ENCODE data around the gene DBF4B. TPM values are rescaled to one million over a fixed set of nuclear protein-coding genes. Genes with fewer than 3 reads are reported as not detected.
A peak's percentile ranks its signal among the peaks of the same experiment; 100 is the strongest.

DBF4B gene
- total RNA-seq, 2 experiments from 2014 or later: 23.5 to 26.4 TPM

DNA sequence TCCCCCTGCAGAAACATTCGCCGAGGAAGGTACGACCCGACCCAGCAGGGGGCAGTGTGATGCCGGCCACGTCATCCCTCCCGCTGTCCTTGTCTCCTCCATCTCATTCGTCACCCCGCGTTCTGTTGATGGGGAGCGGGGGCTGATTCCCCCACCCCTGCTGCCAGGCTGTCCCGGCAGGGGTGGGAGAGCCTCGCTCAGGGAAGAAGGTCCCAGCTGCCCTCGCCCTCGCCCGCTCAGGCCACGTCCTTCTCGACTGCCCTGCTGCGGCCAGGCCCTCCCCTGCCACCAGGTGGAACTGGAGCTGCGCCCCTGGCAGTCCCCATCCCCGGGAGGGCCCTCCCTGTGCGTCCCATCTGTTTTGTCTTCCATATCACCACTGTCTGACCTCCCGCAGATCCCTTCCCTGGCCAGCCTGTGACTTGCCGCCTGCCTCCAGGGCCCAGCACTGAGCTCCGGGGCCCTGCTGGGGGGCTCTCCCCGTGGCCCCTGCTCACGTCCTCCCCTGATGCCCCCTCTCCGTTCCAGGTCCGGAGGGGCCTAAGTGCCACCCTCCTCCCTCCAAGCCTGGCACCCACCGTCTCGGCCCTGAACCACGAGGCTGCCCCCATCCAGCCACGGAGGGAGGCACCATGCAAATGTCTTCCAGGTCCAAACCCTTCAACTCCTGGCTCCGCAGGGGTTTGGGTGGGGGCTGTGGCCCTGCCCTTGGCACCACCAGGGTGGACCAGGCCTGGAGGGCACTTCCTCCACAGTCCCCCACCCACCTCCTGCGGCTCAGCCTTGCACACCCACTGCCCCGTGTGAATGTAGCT is 71.0 kb downstream of the DBF4B start:
- intact Hi-C loops (cut with DNase I, micrococcal nuclease): loop anchor here (1.0 to 10.0 kb wide), 10 partner anchors 48 to 1002 kb away; partner anchors contain the start of genes PLCD3 (in 2 of the 2), ACBD4 (in 1 of the 2), DUSP3 (in 1 of the 2) and EFTUD2 (in 1 of the 2)
- H3K4me3 Mint-ChIP-seq: peak overlapping the region; percentile 23
- H3K27me3 Mint-ChIP-seq: no peaks in the 10 kb centered on the region
- H3K36me3 Mint-ChIP-seq (ENCODE audit: low read depth): no peaks in the 10 kb centered on the region
- peak; percentile 91 for DNase-seq
- peak; percentile 31 for ATAC-seq
- no peak overlapping the region for H3K27ac Mint-ChIP-seq
- peaks cover 7% of the 10 kb centered on the region for H3K4me1 Mint-ChIP-seq
- ChIA-PET CTCF (interaction anchor here (0.6 to 5.0 kb wide), 28 partner anchors 9 to 356 kb away, joined by 3 to 49 read pairs (median 4); partner anchors contain the start of gene ACBD4), POLR2A (no interaction called here)
- H3K9me3 Mint-ChIP-seq (ENCODE audit: low read depth): no peaks in the 10 kb centered on the region

DNA sequence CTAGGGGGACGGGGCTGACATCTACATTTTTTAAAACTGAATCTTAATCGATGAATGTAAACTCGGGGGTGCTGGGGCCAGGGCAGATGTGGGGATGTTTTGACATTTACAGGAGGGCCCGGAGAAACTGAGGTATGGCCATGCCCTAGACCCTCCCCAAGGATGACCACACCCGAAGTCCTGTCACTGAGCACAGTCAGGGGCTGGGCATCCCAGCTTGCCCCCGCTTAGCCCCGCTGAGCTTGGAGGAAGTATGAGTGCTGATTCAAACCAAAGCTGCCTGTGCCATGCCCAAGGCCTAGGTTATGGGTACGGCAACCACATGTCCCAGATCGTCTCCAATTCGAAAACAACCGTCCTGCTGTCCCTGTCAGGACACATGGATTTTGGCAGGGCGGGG is 71.7 kb downstream of the DBF4B start:
- no peak overlapping the region for H3K27ac Mint-ChIP-seq
- intact Hi-C loops (cut with DNase I, micrococcal nuclease): no loop called here
- no peak overlapping the region for H3K4me3 Mint-ChIP-seq
- POLR2A ChIA-PET: no interaction called here
- H3K27me3 Mint-ChIP-seq: no peaks in the 10 kb centered on the region
- no peak for DNase-seq
- ATAC-seq: no peak
- H3K4me1 Mint-ChIP-seq: peaks cover 7% of the 10 kb centered on the region
- H3K36me3 Mint-ChIP-seq (ENCODE audit: low read depth): no peaks in the 10 kb centered on the region
- no peaks in the 10 kb centered on the region for H3K9me3 Mint-ChIP-seq (ENCODE audit: low read depth)
- CTCF ChIA-PET: interaction anchor here (0.6 to 5.0 kb wide), 17 partner anchors 12 to 355 kb away, joined by 3 to 49 read pairs (median 4); partner anchors contain the start of gene ACBD4

DNA sequence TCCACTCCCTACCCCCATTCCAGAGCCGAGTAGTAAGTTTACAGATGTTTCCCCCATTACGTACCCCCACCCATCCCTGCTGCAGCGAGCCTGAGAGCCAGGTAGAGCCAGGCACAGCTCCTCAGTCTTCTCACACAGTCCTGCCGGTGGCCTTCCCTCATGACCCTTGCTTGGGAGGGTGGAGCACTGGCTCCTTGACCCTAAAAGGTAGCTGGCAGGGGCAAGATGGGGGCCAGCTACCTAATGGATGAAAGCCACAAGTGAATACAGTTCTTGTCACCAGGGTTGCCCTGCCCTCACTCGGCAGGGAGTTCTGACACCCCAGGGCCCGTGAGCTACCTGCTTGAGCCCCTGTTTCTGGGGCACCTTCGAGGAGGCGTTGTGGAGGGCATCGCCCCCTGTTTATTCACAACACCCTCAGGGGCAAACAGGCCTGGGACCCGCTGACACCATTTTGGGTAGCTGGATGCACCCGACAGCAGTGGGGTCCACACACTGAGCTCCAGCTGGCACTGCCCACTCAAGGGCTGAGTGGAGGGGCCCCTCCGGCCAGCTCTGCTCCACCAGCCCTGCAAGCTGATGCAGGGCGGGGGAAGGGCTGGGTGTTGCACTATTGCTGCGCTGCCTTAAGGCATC is 72.5 kb downstream of the DBF4B start:
- no peak overlapping the region for H3K4me3 Mint-ChIP-seq
- intact Hi-C loops (cut with DNase I, micrococcal nuclease): no loop called here
- no peak for DNase-seq
- H3K27me3 Mint-ChIP-seq: no peaks in the 10 kb centered on the region
- no peaks in the 10 kb centered on the region for H3K9me3 Mint-ChIP-seq (ENCODE audit: low read depth)
- no peak for ATAC-seq
- POLR2A ChIA-PET: no interaction called here
- H3K27ac Mint-ChIP-seq: no peak overlapping the region
- CTCF ChIA-PET: interaction anchor here (0.6 to 3.4 kb wide), 6 partner anchors 12 to 101 kb away, joined by 3 to 17 read pairs (median 6); no protein-coding TSS in a partner anchor
- H3K36me3 Mint-ChIP-seq (ENCODE audit: low read depth): no peaks in the 10 kb centered on the region
- peaks cover 3% of the 10 kb centered on the region for H3K4me1 Mint-ChIP-seq

DNA sequence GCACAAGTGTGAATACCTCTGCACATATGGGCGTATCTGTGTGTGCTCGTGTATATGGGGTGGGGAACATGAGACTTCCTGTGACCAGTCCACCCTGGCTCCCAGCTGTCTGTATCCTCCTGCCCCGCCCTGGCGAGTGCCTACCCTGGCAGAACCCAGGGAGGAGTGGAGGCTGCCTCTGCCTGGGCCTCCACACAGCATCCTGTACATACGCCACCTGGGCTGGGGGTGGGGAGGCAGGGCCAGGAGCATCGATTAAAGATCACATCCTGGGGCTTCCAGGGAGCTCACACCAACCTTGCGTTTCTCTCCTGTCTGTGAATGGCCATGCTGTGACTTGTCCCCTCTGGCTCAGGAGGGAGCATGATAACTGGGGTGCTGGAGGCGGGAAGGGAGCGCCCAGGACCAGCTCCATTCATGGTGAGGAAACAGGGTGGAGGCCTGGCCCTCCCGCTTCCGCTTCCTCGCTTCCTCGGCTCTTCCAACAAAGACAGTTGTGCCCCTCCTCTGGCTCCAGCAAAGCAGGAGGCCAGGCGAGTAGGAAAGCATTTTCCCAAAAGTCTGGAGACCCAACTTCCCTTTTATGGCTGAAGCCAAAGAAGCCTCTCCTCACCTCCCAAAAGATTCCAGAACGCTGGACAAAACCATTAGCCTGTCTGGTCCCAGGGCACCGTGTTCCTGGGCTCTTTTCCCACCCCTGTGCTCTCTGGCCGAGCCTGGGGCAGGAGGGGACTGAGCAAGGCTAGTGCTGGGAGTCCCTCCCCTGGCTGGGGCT is 73.3 kb downstream of the DBF4B start:
- no peaks in the 10 kb centered on the region for H3K9me3 Mint-ChIP-seq (ENCODE audit: low read depth)

DNA sequence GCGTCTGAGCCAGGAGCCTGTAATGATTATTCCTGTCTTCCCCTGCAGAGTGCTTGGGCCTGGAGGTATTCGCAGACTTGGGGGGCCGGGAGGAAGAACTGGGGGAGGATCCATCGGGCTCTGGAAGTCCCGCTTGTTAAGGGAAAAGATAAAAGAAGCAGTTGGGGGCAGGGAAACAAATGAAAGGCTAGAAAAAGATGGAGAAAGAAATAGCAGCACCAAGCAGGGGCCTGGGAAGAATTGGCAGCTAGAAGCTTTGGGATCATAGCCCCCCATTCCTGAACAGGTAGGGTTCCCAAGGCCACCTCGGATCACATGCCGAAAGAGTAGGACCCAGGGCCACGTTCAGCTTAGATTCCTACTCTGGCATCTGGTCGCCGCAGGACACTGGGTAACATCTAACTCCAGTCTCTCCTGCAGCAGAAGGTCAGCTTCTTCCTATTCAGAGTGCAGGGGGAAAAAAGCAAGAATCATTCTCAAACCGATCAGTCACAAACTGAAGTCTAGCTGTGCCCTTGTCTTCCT is 73.9 kb downstream of the DBF4B start:
- H3K36me3 Mint-ChIP-seq (ENCODE audit: low read depth): no peaks in the 10 kb centered on the region
- no peak overlapping the region for H3K4me3 Mint-ChIP-seq
- no peaks in the 10 kb centered on the region for H3K9me3 Mint-ChIP-seq (ENCODE audit: low read depth)
- no peak overlapping the region for H3K27ac Mint-ChIP-seq
- DNase-seq: no peak
- no peaks in the 10 kb centered on the region for H3K27me3 Mint-ChIP-seq
- POLR2A ChIA-PET: no interaction called here
- no peaks in the 10 kb centered on the region for H3K4me1 Mint-ChIP-seq
- ATAC-seq: no peak
- intact Hi-C loops (cut with DNase I, micrococcal nuclease): no loop called here
- CTCF ChIA-PET: interaction anchor here (0.6 to 2.0 kb wide), 5 partner anchors 10 to 83 kb away, joined by 3 to 9 read pairs (median 5); no protein-coding TSS in a partner anchor

More for the DNA sequence above, 73.3 kb downstream of the DBF4B start:
- no peaks in the 10 kb centered on the region for H3K27me3 Mint-ChIP-seq
- no peaks in the 10 kb centered on the region for H3K36me3 Mint-ChIP-seq (ENCODE audit: low read depth)
- POLR2A ChIA-PET: interaction anchor here (0.6 kb wide), 1 partner anchor 327 kb away, joined by 3 read pairs; no protein-coding TSS in a partner anchor
- H3K4me3 Mint-ChIP-seq: no peak overlapping the region
- DNase-seq (no peak), ATAC-seq (no peak)
- no peak overlapping the region for H3K27ac Mint-ChIP-seq
- H3K4me1 Mint-ChIP-seq: no peaks in the 10 kb centered on the region
- intact Hi-C loops (cut with DNase I, micrococcal nuclease): no loop called here
- CTCF ChIA-PET: interaction anchor here (0.6 to 2.0 kb wide), 5 partner anchors 17 to 85 kb away, joined by 3 to 9 read pairs (median 5); no protein-coding TSS in a partner anchor

DNA sequence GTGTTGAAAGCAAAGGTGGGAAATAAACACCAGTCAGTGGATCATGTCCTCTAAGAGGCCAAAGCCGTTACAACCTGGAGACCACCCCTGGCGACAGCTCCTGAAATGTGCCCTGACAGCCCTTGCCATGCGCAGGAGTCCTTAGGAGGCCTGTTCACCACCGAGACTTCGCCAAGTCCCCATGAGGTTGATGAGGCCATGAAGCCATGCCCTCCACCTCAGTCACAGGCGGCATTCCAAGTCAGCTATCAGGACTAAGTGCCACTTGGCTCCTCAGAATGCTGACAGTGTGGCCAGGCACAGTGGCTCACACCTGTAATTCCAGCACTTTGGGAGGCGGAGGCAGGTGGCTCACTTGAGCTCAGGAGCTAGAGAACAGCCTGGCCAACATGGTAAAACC is 77.5 kb downstream of the DBF4B start:
- H3K9me3 Mint-ChIP-seq (ENCODE audit: low read depth): no peaks in the 10 kb centered on the region
- POLR2A ChIA-PET: no interaction called here
- CTCF ChIA-PET: no interaction called here
- intact Hi-C loops (cut with DNase I, micrococcal nuclease): no loop called here
- ATAC-seq (no peak), DNase-seq (no peak)
- H3K27ac Mint-ChIP-seq: no peak overlapping the region
- H3K36me3 Mint-ChIP-seq (ENCODE audit: low read depth): no peaks in the 10 kb centered on the region
- H3K4me1 Mint-ChIP-seq: no peaks in the 10 kb centered on the region
- H3K4me3 Mint-ChIP-seq: no peak overlapping the region
- no peaks in the 10 kb centered on the region for H3K27me3 Mint-ChIP-seq

DNA sequence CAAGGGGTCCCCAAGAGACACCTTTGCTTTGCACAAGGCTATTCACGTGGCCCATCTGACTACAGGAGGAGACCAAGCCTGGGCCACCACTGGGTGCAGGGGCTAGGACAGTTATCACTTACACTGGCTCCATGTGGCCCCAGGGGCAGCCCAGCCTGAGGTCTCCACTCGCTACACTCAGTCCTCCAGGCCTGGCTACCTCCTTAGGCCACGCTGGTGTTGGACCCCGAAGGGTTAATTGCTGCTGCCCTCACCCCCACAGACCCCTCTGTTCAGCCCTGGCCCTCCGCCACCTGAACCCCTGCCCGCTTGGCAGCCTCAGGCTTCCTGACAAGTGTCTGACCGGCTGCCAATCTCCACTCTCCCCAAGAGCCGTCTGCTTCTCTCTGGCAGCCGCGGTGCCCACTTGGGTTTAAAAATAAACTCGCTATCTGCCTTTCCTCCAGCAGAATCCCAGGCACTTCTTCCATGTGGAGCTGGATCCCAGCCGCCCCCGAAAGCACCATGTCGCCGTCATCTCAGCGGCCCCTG is 78.2 kb downstream of the DBF4B start:
- H3K36me3 Mint-ChIP-seq (ENCODE audit: low read depth): no peaks in the 10 kb centered on the region
- no peak overlapping the region for H3K4me3 Mint-ChIP-seq
- DNase-seq (no peak), ATAC-seq (no peak)
- intact Hi-C loops (cut with DNase I, micrococcal nuclease): no loop called here
- H3K4me1 Mint-ChIP-seq: no peaks in the 10 kb centered on the region
- no peak overlapping the region for H3K27ac Mint-ChIP-seq
- H3K9me3 Mint-ChIP-seq (ENCODE audit: low read depth): no peaks in the 10 kb centered on the region
- POLR2A ChIA-PET: no interaction called here
- CTCF ChIA-PET: no interaction called here
- H3K27me3 Mint-ChIP-seq: no peaks in the 10 kb centered on the region

DNA sequence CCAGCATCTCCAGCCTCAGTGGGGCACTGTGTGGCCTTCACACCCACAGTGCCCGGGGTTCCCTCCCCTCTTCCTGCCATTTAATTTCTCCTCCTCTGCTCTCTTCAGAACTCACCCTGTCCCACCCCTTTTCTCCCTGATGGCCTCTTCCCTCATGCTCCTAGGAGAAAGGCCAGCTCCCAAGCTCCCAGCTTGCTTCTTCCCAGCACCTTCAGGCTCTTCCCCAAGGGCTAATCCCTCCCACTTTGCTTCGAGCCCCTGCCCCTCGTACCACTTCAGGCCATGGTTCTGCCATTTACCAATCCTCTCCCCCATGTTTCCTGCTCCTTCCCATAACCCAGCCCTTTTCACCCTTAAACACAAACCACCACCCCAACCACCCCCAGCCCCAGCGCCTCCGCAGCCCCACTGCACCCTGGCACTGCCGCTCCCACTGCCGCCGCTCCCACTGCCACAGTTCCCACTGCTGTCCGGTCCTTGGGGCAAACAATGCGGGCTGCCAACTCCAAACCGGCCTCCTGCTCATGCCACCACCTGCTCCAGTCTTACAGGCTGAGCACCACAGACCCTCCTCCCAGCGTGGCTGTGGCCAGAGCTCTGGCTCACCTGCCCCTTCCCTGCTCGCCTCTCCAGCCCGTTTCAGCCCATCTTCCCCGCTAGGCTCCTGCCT is 78.9 kb downstream of the DBF4B start:
- ATAC-seq (no peak), DNase-seq (no peak)
- Mint-ChIP-seq H3K36me3 (ENCODE audit: low read depth) (no peaks in the 10 kb centered on the region), H3K27ac (no peak overlapping the region), H3K9me3 (ENCODE audit: low read depth) (no peaks in the 10 kb centered on the region), H3K4me3 (no peak overlapping the region), H3K4me1 (no peaks in the 10 kb centered on the region), H3K27me3 (no peaks in the 10 kb centered on the region)
- ChIA-PET POLR2A (no interaction called here), CTCF (no interaction called here)
- intact Hi-C loops (cut with DNase I, micrococcal nuclease): no loop called here

DNA sequence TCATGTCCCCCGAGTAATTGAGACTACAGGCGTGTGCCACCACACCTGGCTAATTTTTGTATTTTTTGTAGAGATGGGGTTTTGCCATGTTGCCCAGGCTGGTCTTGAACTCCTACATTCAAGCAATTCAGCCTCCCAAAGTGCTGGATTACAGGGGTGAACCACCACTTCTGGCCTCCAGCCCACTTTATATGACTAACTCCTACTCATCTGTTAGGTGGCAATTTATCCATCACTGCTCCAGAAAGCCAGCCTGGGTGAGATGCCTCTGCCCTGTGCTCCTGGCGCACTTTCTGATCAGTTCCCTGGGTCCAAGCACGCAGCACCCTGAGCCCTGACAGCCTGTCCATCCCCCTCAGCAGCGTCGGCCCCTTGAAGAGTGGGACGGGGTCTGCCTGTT is 79.7 kb downstream of the DBF4B start:
- POLR2A ChIA-PET: no interaction called here
- no peaks in the 10 kb centered on the region for H3K36me3 Mint-ChIP-seq (ENCODE audit: low read depth)
- H3K9me3 Mint-ChIP-seq (ENCODE audit: low read depth): no peaks in the 10 kb centered on the region
- CTCF ChIA-PET: interaction anchor here (1.0 kb wide), 1 partner anchor 9 kb away, joined by 4 read pairs; no protein-coding TSS in a partner anchor
- intact Hi-C loops (cut with DNase I, micrococcal nuclease): no loop called here
- H3K27me3 Mint-ChIP-seq: no peaks in the 10 kb centered on the region
- no peak overlapping the region for H3K27ac Mint-ChIP-seq
- no peak for DNase-seq
- no peaks in the 10 kb centered on the region for H3K4me1 Mint-ChIP-seq
- H3K4me3 Mint-ChIP-seq: no peak overlapping the region
- no peak for ATAC-seq

DNA sequence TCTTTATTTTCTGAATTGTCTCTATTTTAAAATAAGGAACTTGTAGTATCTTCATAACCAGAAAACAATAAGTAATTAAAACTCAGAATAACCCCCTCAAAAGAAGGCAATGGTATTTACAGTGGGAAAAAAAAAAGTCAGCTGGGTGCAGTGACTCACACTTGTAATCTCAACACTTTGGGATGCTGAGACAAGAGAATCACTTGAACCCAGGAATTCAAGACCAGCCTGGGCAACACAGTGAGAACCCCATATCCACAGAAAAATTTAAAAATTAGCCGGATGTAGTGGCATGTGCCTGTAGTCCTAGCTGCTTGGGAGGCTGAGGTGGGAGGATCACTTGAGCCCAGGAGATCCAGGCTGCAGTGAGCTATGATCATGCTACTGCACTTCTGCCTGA is 83.8 kb downstream of the DBF4B start:
- H3K4me3 Mint-ChIP-seq: no peak overlapping the region
- no peaks in the 10 kb centered on the region for H3K36me3 Mint-ChIP-seq (ENCODE audit: low read depth)
- ChIA-PET POLR2A (no interaction called here), CTCF (interaction anchor here (0.9 kb wide), 1 partner anchor 12 kb away, joined by 4 read pairs; no protein-coding TSS in a partner anchor)
- H3K27ac Mint-ChIP-seq: no peak overlapping the region
- no peak for ATAC-seq
- intact Hi-C loops (cut with DNase I, micrococcal nuclease): no loop called here
- no peaks in the 10 kb centered on the region for H3K9me3 Mint-ChIP-seq (ENCODE audit: low read depth)
- DNase-seq: no peak
- no peaks in the 10 kb centered on the region for H3K27me3 Mint-ChIP-seq
- peaks cover 7% of the 10 kb centered on the region for H3K4me1 Mint-ChIP-seq
